Measurements from ENCODE around the gene NRXN3. TPM values are rescaled to one million over a fixed set of nuclear protein-coding genes. Genes with fewer than 3 reads are reported as not detected.

NRXN3 gene
- total RNA-seq, 4 donors from 2014 or later, result 0.19 to 1.4 (median 0.40) TPM

- no peak for TF ChIP-seq CTCF (IDR thresholded peaks at IDR 0.05)
- ATAC-seq (ENCODE audit: low FRiP score) (no peak), DNase-seq (ENCODE audit: low spot score) (no peak)
Observed at GRCh38 chr14:78834766-78835451, 664.7 kb downstream of the NRXN3 start.

- no peak for DNase-seq (ENCODE audit: low spot score)
- no peak for ATAC-seq (ENCODE audit: low FRiP score)
- TF ChIP-seq CTCF (IDR thresholded peaks at IDR 0.05), result no peak
Observed at GRCh38 chr14:78835909-78836308, 665.7 kb downstream of the NRXN3 start.

- ATAC-seq (ENCODE audit: low FRiP score), result no peak
- TF ChIP-seq CTCF (IDR thresholded peaks at IDR 0.05), result no peak
Observed at GRCh38 chr14:78836777-78837176, 666.6 kb downstream of the NRXN3 start.

GRCh38 chr14:78838959-78839358 is 668.8 kb downstream of the NRXN3 start:
- no peak for TF ChIP-seq CTCF (IDR thresholded peaks at IDR 0.05)
- no peak for ATAC-seq (ENCODE audit: low FRiP score)

More at GRCh38 chr14:78836777-78837176, 666.6 kb downstream of the NRXN3 start:
- no peak for DNase-seq (ENCODE audit: low spot score)

GRCh38 chr14:78840898-78841297 is 670.7 kb downstream of the NRXN3 start:
- no peak for TF ChIP-seq CTCF (IDR thresholded peaks at IDR 0.05)
- no peak for DNase-seq (ENCODE audit: low spot score)
- ATAC-seq (ENCODE audit: low FRiP score), result no peak

More at GRCh38 chr14:78838959-78839358, 668.8 kb downstream of the NRXN3 start:
- DNase-seq (ENCODE audit: low spot score), result no peak

- no peak for DNase-seq (ENCODE audit: low spot score)
- TF ChIP-seq CTCF (IDR thresholded peaks at IDR 0.05), result no peak
- ATAC-seq (ENCODE audit: low FRiP score), result no peak
Observed at GRCh38 chr14:78847801-78848200, 677.6 kb downstream of the NRXN3 start.

- no peak for ATAC-seq (ENCODE audit: low FRiP score)
- DNase-seq (ENCODE audit: low spot score), result no peak
- no peak for TF ChIP-seq CTCF (IDR thresholded peaks at IDR 0.05)
Observed at GRCh38 chr14:78848234-78848820, 678.2 kb downstream of the NRXN3 start.

All from omental fat pad (tissue), 4 donors.